HG03045 (cell line): Measurements from ENCODE around the gene DGAT2.

Experiments used
- ATAC-seq: cut with Tn5 transposase; IDR thresholded peaks from one replicate; pipeline ENCODE4 v1.9.1; 2021; ENCODE audit warnings: mild to moderate bottlenecking, moderate library complexity; ENCODE audit not compliant: unreplicated experiment

Gene DGAT2

GRCh38 chr11:75777461-75778110, 9.0 kb downstream of the DGAT2 start:
- no peak for ATAC-seq

GRCh38 chr11:75778962-75779361, 10.4 kb downstream of the DGAT2 start:
- ATAC-seq: no peak

GRCh38 chr11:75779960-75780359, 11.4 kb downstream of the DGAT2 start:
- no peak for ATAC-seq

GRCh38 chr11:75780888-75781287, 12.3 kb downstream of the DGAT2 start:
- ATAC-seq: no peak

- ATAC-seq: no peak
Measured at GRCh38 chr11:75781296-75781695, 12.7 kb downstream of the DGAT2 start.

GRCh38 chr11:75781831-75782230, 13.3 kb downstream of the DGAT2 start:
- no peak for ATAC-seq

- ATAC-seq: no peak
Measured at GRCh38 chr11:75782540-75783263, 14.1 kb downstream of the DGAT2 start.

- ATAC-seq: no peak
Measured at GRCh38 chr11:75783416-75784084, 15.0 kb downstream of the DGAT2 start.

GRCh38 chr11:75784085-75784478, 15.5 kb downstream of the DGAT2 start:
- no peak for ATAC-seq

GRCh38 chr11:75784506-75784905, 15.9 kb downstream of the DGAT2 start:
- ATAC-seq: no peak

GRCh38 chr11:75785187-75785586, 16.6 kb downstream of the DGAT2 start:
- no peak for ATAC-seq

GRCh38 chr11:75786101-75786736, 17.6 kb downstream of the DGAT2 start:
- ATAC-seq: no peak

GRCh38 chr11:75789521-75789920, 20.9 kb downstream of the DGAT2 start:
- no peak for ATAC-seq

- ATAC-seq: no peak
Measured at GRCh38 chr11:75790986-75791385, 22.4 kb downstream of the DGAT2 start.

- no peak for ATAC-seq
Measured at GRCh38 chr11:75792127-75792731, 23.7 kb downstream of the DGAT2 start.

- ATAC-seq: no peak
Measured at GRCh38 chr11:75792997-75793800, 24.6 kb downstream of the DGAT2 start.

GRCh38 chr11:75793966-75794365, 25.4 kb downstream of the DGAT2 start:
- ATAC-seq: no peak

- no peak for ATAC-seq
Measured at GRCh38 chr11:75795276-75796090, 26.9 kb downstream of the DGAT2 start.

- ATAC-seq: no peak
Measured at GRCh38 chr11:75796091-75796435, 27.5 kb downstream of the DGAT2 start.

- ATAC-seq: no peak
Measured at GRCh38 chr11:75797116-75797515, 28.5 kb downstream of the DGAT2 start.
